Left lobe of liver (tissue), 2 donors: ENCODE measurements around the gene CALR3. TPM values are rescaled to one million over a fixed set of nuclear protein-coding genes. Genes with fewer than 3 reads are reported as not detected.

Source experiments
- ATAC-seq: fragments of 200-7000 bp; cut with Tn5 transposase; one replicate; pipeline ENCODE4 v1.9.1; 2020; ENCODE audit warnings: mild to moderate bottlenecking, moderate library complexity
- DNase-seq: peaks from one replicate; pipeline ENCODE4 v3.0.0-alpha.2; 2020; ENCODE audit warnings: low spot score
- total RNA-seq: library from RNA; stranded (reverse); gene quantifications from one replicate; pipeline ENCODE4 v1.2.1, GENCODE V29; 2021
- donor health status: DM: no; HTN: no; CAD: no; lungs with moderate emphysema.
- donor health status: DM: no; HTN: yes; CAD: no.

CALR3 gene
- total RNA-seq, 1 donor from 2014 or later = not detected

GRCh38 chr19:16435999-16436650, 59.8 kb downstream of the CALR3 start:
- ATAC-seq (peak; percentile 12), DNase-seq (no peak)

GRCh38 chr19:16435238-16435917, 60.6 kb downstream of the CALR3 start:
- no peak for DNase-seq
- peak; percentile 19 for ATAC-seq

DNA sequence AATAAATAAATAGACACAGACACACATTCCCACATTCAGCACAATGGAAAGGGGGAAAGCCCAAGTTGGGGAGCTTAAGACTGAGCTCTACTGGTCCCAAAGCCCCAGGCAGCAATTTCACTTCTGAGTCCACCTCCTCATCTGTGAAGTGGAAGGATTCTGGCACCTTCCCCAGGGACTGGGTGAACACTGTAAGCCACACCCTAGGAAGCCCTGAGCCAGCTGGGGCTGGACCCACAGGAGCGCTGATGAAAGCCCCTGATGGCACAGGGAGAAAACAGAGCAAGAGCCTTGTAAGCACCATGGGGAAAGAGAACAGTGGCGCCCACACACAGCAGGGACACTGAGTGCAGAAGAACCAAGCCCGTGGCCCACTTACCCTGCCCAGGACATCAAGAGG, 62.0 kb downstream of the CALR3 start:
- no peak for ATAC-seq
- no peak for DNase-seq

- no peak for DNase-seq
- peak; percentile 23 for ATAC-seq
Measured at GRCh38 chr19:16429759-16430091, 66.2 kb downstream of the CALR3 start.

GRCh38 chr19:16429066-16429758, 66.8 kb downstream of the CALR3 start:
- peak; percentile 92 for ATAC-seq

More at GRCh38 chr19:16429066-16429758, 66.8 kb downstream of the CALR3 start:
- peak; percentile 88 for DNase-seq

Other genes starting within 250 kb of the CALR3 start
- 8.5 TPM for gene KLF2, start 171.3 kb downstream of the CALR3 start, total RNA-seq
- 17.2 TPM for gene EPS15L1, start 24.2 kb downstream of the CALR3 start, total RNA-seq
- 2.4 TPM for gene C19orf44, start 227 bp upstream of the CALR3 start, total RNA-seq
- gene CHERP, start 46.3 kb upstream of the CALR3 start, total RNA-seq = 27.2 TPM
- gene SLC35E1, start 76.2 kb upstream of the CALR3 start, total RNA-seq = 22.9 TPM
- gene MED26, start 132.0 kb upstream of the CALR3 start, total RNA-seq = 6.0 TPM
- gene SMIM7, start 164.0 kb upstream of the CALR3 start, total RNA-seq = 37.9 TPM
- gene TMEM38A, start 165.0 kb upstream of the CALR3 start, total RNA-seq = 6.0 TPM
- gene NWD1, start 223.7 kb upstream of the CALR3 start, total RNA-seq = not detected